Lung microvascular endothelial cell (primary cell): Measurements from ENCODE around the gene C1QTNF12. TPM values are rescaled to one million over a fixed set of nuclear protein-coding genes. Genes with fewer than 3 reads are reported as not detected.

Source experiments
- DNase-seq, 2 donors: peaks; one replicate each; pipeline versions ENCODE4 v3.0.0 to v3.0.0-alpha.2; 2010; ENCODE audit warnings: low read depth in 2 of 2
- total RNA-seq: library from RNA; depleted of rRNA; stranded (reverse); fragments of >200 nt; gene quantifications from 2 replicates; pipeline ENCODE4 v1.2.1, GENCODE V29; 2014

Gene C1QTNF12
- total RNA-seq, 1 donor from 2014 or later, result 0.20 TPM

GRCh38 chr1:1282998-1283397 is 36.5 kb upstream of the C1QTNF12 start:
- peak in 1 of 2 donors; percentile 68 for DNase-seq

- DNase-seq, result peak; percentile 51 to 83
Measured at GRCh38 chr1:1281533-1282321, 35.2 kb upstream of the C1QTNF12 start.

GRCh38 chr1:1280782-1281481 is 34.4 kb upstream of the C1QTNF12 start:
- DNase-seq, result no peak

- DNase-seq, result no peak
Measured at GRCh38 chr1:1279028-1279427, 32.5 kb upstream of the C1QTNF12 start.

- DNase-seq, result no peak
Measured at GRCh38 chr1:1278620-1279019, 32.1 kb upstream of the C1QTNF12 start.

GRCh38 chr1:1275836-1276235 is 29.3 kb upstream of the C1QTNF12 start:
- DNase-seq, result peak in 1 of 2 donors; percentile 44

- no peak for DNase-seq
Measured at GRCh38 chr1:1274931-1275431, 28.5 kb upstream of the C1QTNF12 start.

GRCh38 chr1:1274299-1274930 is 27.9 kb upstream of the C1QTNF12 start:
- DNase-seq, result no peak

- peak; percentile 96 to 97 for DNase-seq
Measured at GRCh38 chr1:1273512-1274298, 27.2 kb upstream of the C1QTNF12 start, which contains the start of gene UBE2J2. Gene UBE2J2 (minus strand): TSS chr1:1273854. CDS start chr1:1267992, 5,862 bp downstream.

GRCh38 chr1:1273209-1273511 is 26.6 kb upstream of the C1QTNF12 start:
- peak; percentile 45 to 46 for DNase-seq

GRCh38 chr1:1272341-1273208 is 26.1 kb upstream of the C1QTNF12 start:
- peak; percentile 47 to 65 for DNase-seq

GRCh38 chr1:1270813-1271212 is 24.3 kb upstream of the C1QTNF12 start:
- DNase-seq, result peak in 1 of 2 donors; percentile 36

GRCh38 chr1:1268284-1268682 is 21.8 kb upstream of the C1QTNF12 start:
- DNase-seq, result no peak

GRCh38 chr1:1267488-1268283 is 21.2 kb upstream of the C1QTNF12 start:
- no peak for DNase-seq

GRCh38 chr1:1264868-1265272 is 18.3 kb upstream of the C1QTNF12 start:
- DNase-seq, result peak in 1 of 2 donors; percentile 84

GRCh38 chr1:1264026-1264425 is 17.5 kb upstream of the C1QTNF12 start:
- DNase-seq, result no peak

GRCh38 chr1:1262758-1263157 is 16.2 kb upstream of the C1QTNF12 start:
- no peak for DNase-seq

GRCh38 chr1:1262071-1262470 is 15.5 kb upstream of the C1QTNF12 start:
- no peak for DNase-seq

GRCh38 chr1:1260843-1261560 is 14.5 kb upstream of the C1QTNF12 start:
- DNase-seq, result peak; percentile 57 to 65
